ENCODE measurements around the gene IL1R2. TPM values are rescaled to one million over a fixed set of nuclear protein-coding genes. Genes with fewer than 3 reads are reported as not detected.

The IL1R2 gene
- total and polyA plus RNA-seq, 2 of the 13 experiments (the other 11 are each of a cell fraction or from before 2014, with no cell fraction given): 3.6 to 7.3 TPM

DNA sequence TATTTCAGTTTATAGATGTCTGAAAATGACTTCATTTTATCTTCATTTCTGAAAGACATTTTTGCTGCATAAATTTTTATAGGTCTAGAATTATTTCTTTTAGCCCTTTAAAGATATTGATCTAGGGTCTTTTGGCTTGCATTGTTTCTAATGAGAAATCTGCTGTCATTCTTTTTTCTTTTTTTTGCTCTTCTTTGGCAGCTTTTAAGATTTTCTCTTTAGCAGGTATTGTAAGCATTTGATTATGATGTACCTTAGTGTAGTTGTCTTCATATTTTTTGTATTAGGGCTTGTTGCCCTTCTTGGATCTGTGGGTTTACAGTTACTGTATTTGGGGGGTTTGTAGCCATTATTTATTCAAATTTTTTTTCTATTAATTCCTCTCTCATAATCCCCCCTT is 84.8 kb downstream of the IL1R2 start:
- no peak overlapping the region for H3K9ac ChIP-seq (ENCODE audit: insufficient read depth, low read depth, low read length)
- ChIA-PET CTCF (ENCODE audit: low intra/inter-chr PET ratio, low total read pairs) (no interaction called here), POLR2A (no interaction called here)
- peaks cover 29% of the 10 kb centered on the region for H3K4me1 ChIP-seq (ENCODE audit: insufficient read depth, low read length)
- intact Hi-C loops (cut with micrococcal nuclease; ENCODE audit: unreplicated experiment) (no loop called here), in situ Hi-C loops (cut with HindIII; ENCODE audit: extremely low pct_ligation_motif_present, low pct_unique_long_range_greater_than_20kb) (no loop called here)
- DNase-seq (ENCODE audit: low spot score) (no peak), FAIRE-seq (no peak), ATAC-seq (no peak)
- TF ChIP-seq, protein P1, sequence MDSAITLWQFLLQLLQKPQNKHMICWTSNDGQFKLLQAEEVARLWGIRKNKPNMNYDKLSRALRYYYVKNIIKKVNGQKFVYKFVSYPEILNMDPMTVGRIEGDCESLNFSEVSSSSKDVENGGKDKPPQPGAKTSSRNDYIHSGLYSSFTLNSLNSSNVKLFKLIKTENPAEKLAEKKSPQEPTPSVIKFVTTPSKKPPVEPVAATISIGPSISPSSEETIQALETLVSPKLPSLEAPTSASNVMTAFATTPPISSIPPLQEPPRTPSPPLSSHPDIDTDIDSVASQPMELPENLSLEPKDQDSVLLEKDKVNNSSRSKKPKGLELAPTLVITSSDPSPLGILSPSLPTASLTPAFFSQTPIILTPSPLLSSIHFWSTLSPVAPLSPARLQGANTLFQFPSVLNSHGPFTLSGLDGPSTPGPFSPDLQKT (CRISPR knock-in tag; IDR thresholded peaks at IDR 0.05; ENCODE audit: borderline replicate concordance): no peak
- TF ChIP-seq NFRKB (IDR thresholded peaks at IDR 0.05): no peak
- no peak for TF ChIP-seq SRSF1 (optimal IDR thresholded peaks at IDR 0.05; ENCODE audit: low read depth, low read length)
- no peak for TF ChIP-seq GPN1 (CRISPR knock-in tag; IDR thresholded peaks at IDR 0.05; ENCODE audit: borderline replicate concordance)
- TF ChIP-seq ZNF260 (CRISPR knock-in tag; IDR thresholded peaks at IDR 0.05; ENCODE audit: borderline replicate concordance, low read depth): no peak
- peak; percentile 97 for TF ChIP-seq ZNF317 (CRISPR knock-in tag; IDR thresholded peaks at IDR 0.05)
- TF ChIP-seq ZBTB7B (CRISPR knock-in tag; IDR thresholded peaks at IDR 0.05): no peak
- TF ChIP-seq SAP130 (CRISPR knock-in tag; IDR thresholded peaks at IDR 0.05; ENCODE audit: low read depth): no peak
- no peaks in the 10 kb centered on the region for H4K20me1 ChIP-seq (ENCODE audit: insufficient read depth, low read length)
- peaks cover 3% of the 10 kb centered on the region for H3K79me2 ChIP-seq (ENCODE audit: insufficient read depth, low read length)
- no peak overlapping the region for H3K27ac ChIP-seq (ENCODE audit: extremely low read length, insufficient read depth, low read length)
- no peak overlapping the region for H3K4me3 ChIP-seq (replicated peaks in 1 of 3; ENCODE audit: insufficient read depth in 1 of 3, low read depth in 2 of 3, low read length in 3 of 3)
- no peaks in the 10 kb centered on the region for H3K36me3 ChIP-seq (replicated peaks in 1 of 2; ENCODE audit: control insufficient read depth in 1 of 2, insufficient read depth in 2 of 2, low read length in 2 of 2)
- H3K4me2 ChIP-seq (ENCODE audit: low read depth, low read length): no peak overlapping the region
- no peaks in the 10 kb centered on the region for H3K9me3 ChIP-seq (ENCODE audit: low read length)
- BruUV-seq (replicated peaks): no TSS peak
- H2AFZ ChIP-seq (ENCODE audit: low read length): no peak overlapping the region
- H3K27me3 ChIP-seq (ENCODE audit: control insufficient read depth in 1 of 2, insufficient read depth in 2 of 2, low read length in 2 of 2): no peaks in the 10 kb centered on the region

Other genes starting within 250 kb of the IL1R2 start
- 38.0 and 48.3 TPM in 2 replicates for gene IL1R1, start 150.8 kb downstream of the IL1R2 start, total RNA-seq (2016; rRNA removed; fragmentation: Illumina TruSeq; extraction: Trizol)
- 81.2 and 93.1 TPM in 2 replicates for gene IL1R1, start 150.8 kb downstream of the IL1R2 start, polyA plus RNA-seq (2011; rRNA removed)
- gene IL1RL2, start 195.1 kb downstream of the IL1R2 start, total RNA-seq (2016; rRNA removed; fragmentation: Illumina TruSeq; extraction: Trizol): not detected in 2 replicates
- gene IL1RL2, start 195.1 kb downstream of the IL1R2 start, polyA plus RNA-seq (2011; rRNA removed): 0.03 TPM in 1 of 2 replicates, not detected in the other